ENCODE results near the gene SDK2.

- TF ChIP-seq POLR2AphosphoS5 (IDR thresholded peaks at IDR 0.05; ENCODE audit: low read depth, low read length), result no peak
- no peak for TF ChIP-seq POLR2A (IDR thresholded peaks at IDR 0.05; ENCODE audit: low read depth, low read length)
- no peak for TF ChIP-seq SPI1 (IDR thresholded peaks at IDR 0.05; ENCODE audit: low read depth, low read length)
- TF ChIP-seq TAF1 (IDR thresholded peaks at IDR 0.05; ENCODE audit: low read depth, low read length), result no peak
- TF ChIP-seq PAX5 (IDR thresholded peaks at IDR 0.05; ENCODE audit: insufficient read depth, low read length, severe bottlenecking), result no peak
Measured at GRCh38 chr17:73637866-73638265, 6.4 kb downstream of the SDK2 start.
